ENCODE results near the gene AIF1L. TPM values are rescaled to one million over a fixed set of nuclear protein-coding genes. Genes with fewer than 3 reads are reported as not detected.
"Not testable (repeated sequence)": the region's sequence is repeated elsewhere in the genome, so short reads cannot be mapped to it uniquely, and the experiment has no call there.

Gene AIF1L
- total RNA-seq, 1 donor from 2014 or later = 122 TPM

DNA sequence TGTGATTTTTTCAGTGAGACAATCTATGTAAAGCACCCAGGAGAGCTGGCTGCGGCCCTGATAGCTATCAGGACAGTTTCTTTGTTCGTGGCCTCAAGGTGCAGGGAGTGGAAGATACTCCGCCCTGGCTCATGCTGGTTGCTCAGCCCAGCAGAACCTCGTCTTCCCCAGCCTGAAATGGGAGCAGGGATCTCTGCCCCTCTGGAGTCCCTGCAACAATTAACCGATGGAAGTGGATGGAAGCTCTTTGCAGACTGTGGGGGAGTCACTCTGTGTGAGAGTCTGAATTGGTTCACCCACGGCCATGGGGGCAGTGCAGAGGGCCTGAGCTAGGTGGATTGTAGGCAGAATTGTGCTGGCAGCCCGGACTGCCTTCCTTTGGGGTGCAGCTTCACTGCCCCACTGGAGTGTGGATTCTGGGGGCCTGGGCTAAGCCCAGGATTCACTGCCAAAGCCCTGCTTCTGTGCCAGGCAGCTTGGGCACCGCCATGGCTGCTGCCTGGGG is 2.8 kb downstream of the AIF1L start:
- Mint-ChIP-seq H3K9me3 (no peaks in the 10 kb centered on the region), H3K36me3 (ENCODE audit: low read depth) (no peaks in the 10 kb centered on the region), H3K4me3 (peak overlapping the region; percentile 57), H3K4me1 (peaks cover 33% of the 10 kb centered on the region), H3K27ac (ENCODE audit: unreplicated experiment) (no peak overlapping the region), H3K27me3 (ENCODE audit: low read depth) (peaks cover 9% of the 10 kb centered on the region)
- TF ChIP-seq, protein P1, sequence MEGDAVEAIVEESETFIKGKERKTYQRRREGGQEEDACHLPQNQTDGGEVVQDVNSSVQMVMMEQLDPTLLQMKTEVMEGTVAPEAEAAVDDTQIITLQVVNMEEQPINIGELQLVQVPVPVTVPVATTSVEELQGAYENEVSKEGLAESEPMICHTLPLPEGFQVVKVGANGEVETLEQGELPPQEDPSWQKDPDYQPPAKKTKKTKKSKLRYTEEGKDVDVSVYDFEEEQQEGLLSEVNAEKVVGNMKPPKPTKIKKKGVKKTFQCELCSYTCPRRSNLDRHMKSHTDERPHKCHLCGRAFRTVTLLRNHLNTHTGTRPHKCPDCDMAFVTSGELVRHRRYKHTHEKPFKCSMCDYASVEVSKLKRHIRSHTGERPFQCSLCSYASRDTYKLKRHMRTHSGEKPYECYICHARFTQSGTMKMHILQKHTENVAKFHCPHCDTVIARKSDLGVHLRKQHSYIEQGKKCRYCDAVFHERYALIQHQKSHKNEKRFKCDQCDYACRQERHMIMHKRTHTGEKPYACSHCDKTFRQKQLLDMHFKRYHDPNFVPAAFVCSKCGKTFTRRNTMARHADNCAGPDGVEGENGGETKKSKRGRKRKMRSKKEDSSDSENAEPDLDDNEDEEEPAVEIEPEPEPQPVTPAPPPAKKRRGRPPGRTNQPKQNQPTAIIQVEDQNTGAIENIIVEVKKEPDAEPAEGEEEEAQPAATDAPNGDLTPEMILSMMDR (conservative IDR thresholded peaks at IDR 0.05) = no peak
- no peak for DNase-seq (ENCODE audit: low read depth, low spot score)

DNA sequence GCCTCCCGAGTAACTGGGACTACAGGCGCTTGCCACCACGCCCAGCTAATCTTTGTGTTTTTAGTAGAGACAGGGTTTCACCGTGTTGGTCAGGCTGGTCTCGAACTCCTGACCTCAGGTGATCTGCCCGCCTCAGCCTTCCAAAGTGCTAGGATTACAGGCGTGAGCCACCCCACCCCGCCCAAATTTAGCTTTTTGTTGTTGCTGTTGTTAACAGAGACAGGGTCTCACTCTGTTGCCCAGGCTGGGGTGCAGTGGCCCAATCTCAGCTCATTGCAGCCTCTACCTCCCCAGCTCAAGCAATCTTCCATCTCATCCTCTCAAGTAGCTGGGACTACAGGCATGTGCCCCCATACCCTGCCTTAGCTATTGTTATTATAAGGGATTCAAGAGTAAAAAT is 3.5 kb downstream of the AIF1L start:
- H3K9me3 Mint-ChIP-seq; H3K27me3 Mint-ChIP-seq (ENCODE audit: low read depth); H3K27ac Mint-ChIP-seq (ENCODE audit: unreplicated experiment); DNase-seq (ENCODE audit: low read depth, low spot score); H3K36me3 Mint-ChIP-seq (ENCODE audit: low read depth): not testable (repeated sequence)
- H3K4me1 Mint-ChIP-seq = peaks cover 31% of the 10 kb centered on the region
- peak overlapping the region; percentile 69 for H3K4me3 Mint-ChIP-seq

DNA sequence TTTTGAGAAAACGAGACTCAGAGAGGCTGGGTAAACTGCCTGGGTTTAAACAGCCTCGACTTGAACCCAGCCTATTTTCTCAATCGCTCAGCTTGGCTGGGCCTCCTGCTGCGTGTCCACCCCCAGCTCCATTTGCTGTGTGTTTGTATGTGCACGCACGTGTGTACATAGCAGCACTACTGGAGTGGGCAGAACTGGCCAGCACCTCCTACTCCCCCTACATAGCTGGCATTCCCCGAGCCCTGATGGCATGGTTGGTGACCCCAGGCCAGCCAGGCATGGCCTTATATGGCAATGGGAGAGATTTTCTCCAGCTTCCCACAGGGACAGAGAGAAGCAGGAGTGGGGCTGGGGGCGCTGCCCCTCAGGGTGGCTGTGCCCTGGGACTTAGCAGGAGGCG is 4.1 kb downstream of the AIF1L start:
- no peaks in the 10 kb centered on the region for H3K9me3 Mint-ChIP-seq
- no peaks in the 10 kb centered on the region for H3K36me3 Mint-ChIP-seq (ENCODE audit: low read depth)
- H3K4me1 Mint-ChIP-seq = peaks cover 29% of the 10 kb centered on the region
- peak overlapping the region; percentile 69 for H3K4me3 Mint-ChIP-seq
- H3K27me3 Mint-ChIP-seq (ENCODE audit: low read depth) = peaks cover 7% of the 10 kb centered on the region
- no peak for DNase-seq (ENCODE audit: low read depth, low spot score)
- peak overlapping the region; percentile 19 for H3K27ac Mint-ChIP-seq (ENCODE audit: unreplicated experiment)
- TF ChIP-seq, protein P1 (conservative IDR thresholded peaks at IDR 0.05) = no peak

DNA sequence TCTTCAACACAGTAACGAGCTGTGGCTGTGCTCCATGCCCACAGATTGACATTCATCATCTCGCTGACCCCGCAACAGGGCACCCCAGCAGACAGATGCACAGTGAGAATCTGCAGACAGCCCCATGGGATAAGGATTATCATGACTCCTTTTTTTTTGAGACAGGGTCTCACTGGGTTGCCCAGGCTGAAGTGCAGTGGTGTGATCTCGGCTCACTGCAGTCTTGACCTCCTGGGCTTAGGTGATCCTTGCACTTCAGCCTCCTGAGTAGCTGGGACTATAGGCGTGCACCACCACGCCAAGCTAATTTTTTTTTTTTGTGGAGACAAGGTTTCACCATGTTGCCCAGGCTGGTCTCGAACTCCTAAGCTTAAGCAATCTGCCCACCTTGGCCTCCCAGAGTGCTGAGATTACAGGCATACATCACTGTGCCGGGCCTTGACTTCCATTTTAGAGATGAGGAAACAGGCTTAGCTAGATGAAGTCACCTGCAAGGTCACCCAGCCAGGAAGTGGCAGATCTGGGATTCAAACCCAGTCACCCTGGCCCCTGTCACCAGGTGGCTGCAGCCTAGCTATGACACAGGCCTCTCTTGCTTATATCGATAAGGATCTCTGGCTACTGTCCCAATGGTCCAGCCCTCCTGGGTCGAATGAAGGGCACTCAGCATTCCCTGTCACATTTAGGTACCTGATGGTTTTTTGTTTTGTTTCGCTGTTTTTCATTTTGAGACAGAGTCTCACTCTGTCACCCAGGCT is 5.1 kb downstream of the AIF1L start:
- TF ChIP-seq, protein P1 (conservative IDR thresholded peaks at IDR 0.05) = no peak
- no peak for DNase-seq (ENCODE audit: low read depth, low spot score)
- peak overlapping the region; percentile 19 for H3K27ac Mint-ChIP-seq (ENCODE audit: unreplicated experiment)
- peaks cover 4% of the 10 kb centered on the region for H3K36me3 Mint-ChIP-seq (ENCODE audit: low read depth)
- peaks cover 23% of the 10 kb centered on the region for H3K4me1 Mint-ChIP-seq
- no peaks in the 10 kb centered on the region for H3K9me3 Mint-ChIP-seq
- peaks cover 4% of the 10 kb centered on the region for H3K27me3 Mint-ChIP-seq (ENCODE audit: low read depth)
- H3K4me3 Mint-ChIP-seq = peak overlapping the region; percentile 15

DNA sequence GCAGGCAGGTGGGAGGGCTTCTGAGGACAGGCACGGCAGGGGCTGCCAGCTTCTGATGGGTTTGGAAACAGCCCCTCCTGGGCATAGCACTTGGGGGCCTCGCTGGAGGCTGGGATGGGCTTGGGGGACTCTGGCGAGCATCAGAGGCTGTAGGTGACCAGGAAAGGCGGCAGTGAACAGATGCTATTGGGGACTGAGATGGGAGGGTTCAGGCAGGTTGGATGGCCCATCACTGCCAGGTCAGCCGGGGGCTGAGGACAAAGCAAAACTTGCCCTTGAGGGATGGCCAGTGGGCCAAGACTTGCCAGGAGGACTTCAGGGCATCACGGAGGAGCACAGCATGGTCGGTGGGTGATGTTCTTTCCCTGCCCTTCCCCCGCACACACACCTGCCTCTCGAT is 6.7 kb downstream of the AIF1L start:
- Mint-ChIP-seq H3K27me3 (ENCODE audit: low read depth) (no peaks in the 10 kb centered on the region), H3K27ac (ENCODE audit: unreplicated experiment) (no peak overlapping the region), H3K4me1 (peaks cover 23% of the 10 kb centered on the region), H3K4me3 (no peak overlapping the region), H3K9me3 (no peaks in the 10 kb centered on the region), H3K36me3 (ENCODE audit: low read depth) (peaks cover 4% of the 10 kb centered on the region)
- no peak for DNase-seq (ENCODE audit: low read depth, low spot score)
- TF ChIP-seq, protein P1 (conservative IDR thresholded peaks at IDR 0.05) = no peak

DNA sequence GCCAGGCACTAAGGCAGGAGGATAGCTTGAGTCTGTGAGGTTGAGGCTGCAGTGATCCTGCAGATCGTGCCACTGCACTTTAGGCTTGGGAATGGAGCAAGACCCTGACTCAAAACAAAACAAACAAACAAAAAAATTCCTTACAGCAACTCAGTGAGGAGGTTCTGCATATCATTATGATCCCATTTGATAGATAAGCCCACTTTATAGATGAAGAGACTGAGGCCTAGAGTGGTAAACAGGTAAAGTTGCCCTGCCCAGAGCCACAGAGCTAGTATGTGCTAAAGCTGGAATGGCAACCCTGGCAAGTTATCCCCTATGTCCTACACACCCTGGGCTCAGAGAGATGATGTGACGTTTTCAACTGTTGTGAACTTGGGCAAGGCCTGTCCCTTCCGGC is 7.2 kb downstream of the AIF1L start:
- Mint-ChIP-seq H3K4me1 (peaks cover 22% of the 10 kb centered on the region), H3K27me3 (ENCODE audit: low read depth) (no peaks in the 10 kb centered on the region), H3K27ac (ENCODE audit: unreplicated experiment) (no peak overlapping the region), H3K36me3 (ENCODE audit: low read depth) (peaks cover 4% of the 10 kb centered on the region), H3K4me3 (no peak overlapping the region), H3K9me3 (no peaks in the 10 kb centered on the region)
- no peak for DNase-seq (ENCODE audit: low read depth, low spot score)
- TF ChIP-seq, protein P1 (conservative IDR thresholded peaks at IDR 0.05) = no peak
